Activated naive CD4-positive, alpha-beta T cell treated with anti-CD3 and anti-CD28 coated beads, Interleukin-2, amount 10 ng/mL, durations not matched to agents 7 days and 5 days (primary cell): ENCODE results near the gene MFAP4.
"Not testable (repeated sequence)": the region's sequence is repeated elsewhere in the genome, so short reads cannot be mapped to it uniquely, and the experiment has no call there.

Experiments used
- CTCF ChIA-PET: fragments of 350-600 bp; sonication (Branson Sonifier 250); formaldehyde crosslinking; loops from one replicate; lab custom pipeline; 2021; ENCODE audit warnings: antibody characterized with exemption; lab: Charles Lee
- DNase-seq: peaks from one replicate; pipeline ENCODE4 v3.0.0-alpha.2; 2020
- H3K27ac Mint-ChIP-seq: one replicate; pipeline ENCODE4 v1.8.0; 2021; ENCODE audit warnings: mild to moderate bottlenecking, moderate library complexity, mixed read lengths
- H3K27me3 Mint-ChIP-seq: one replicate; pipeline ENCODE4 v1.8.0; 2021; ENCODE audit warnings: mild to moderate bottlenecking, mixed read lengths
- H3K36me3 Mint-ChIP-seq: one replicate; pipeline ENCODE4 v1.8.0; 2021; ENCODE audit warnings: mixed read lengths
- H3K4me1 Mint-ChIP-seq: one replicate; pipeline ENCODE4 v1.8.0; 2021; ENCODE audit warnings: mixed read lengths
- H3K4me3 Mint-ChIP-seq: one replicate; pipeline ENCODE4 v1.8.0; 2021; ENCODE audit warnings: mild to moderate bottlenecking, moderate library complexity, mixed read lengths
- H3K9me3 Mint-ChIP-seq: one replicate; pipeline ENCODE4 v1.8.0; 2021; ENCODE audit warnings: mixed read lengths

The MFAP4 gene

GRCh38 chr17:19364699-19365498 is 22.1 kb downstream of the MFAP4 start:
- peaks cover 2% of the 10 kb centered on the region for H3K36me3 Mint-ChIP-seq
- no peak for DNase-seq
- H3K4me3 Mint-ChIP-seq: no peak overlapping the region
- H3K9me3 Mint-ChIP-seq: no peaks in the 10 kb centered on the region
- CTCF ChIA-PET: interaction anchor here (0.6 to 5.9 kb wide), 9 partner anchors 13 to 397 kb away, joined by 3 to 102 read pairs (median 3); partner anchors contain the start of gene MAPK7
- peaks cover 50% of the 10 kb centered on the region for H3K4me1 Mint-ChIP-seq
- no peak overlapping the region for H3K27ac Mint-ChIP-seq
- H3K27me3 Mint-ChIP-seq: peaks cover 50% of the 10 kb centered on the region

- no peaks in the 10 kb centered on the region for H3K36me3 Mint-ChIP-seq
- no peak overlapping the region for H3K27ac Mint-ChIP-seq
- DNase-seq: no peak
- peaks cover 37% of the 10 kb centered on the region for H3K4me1 Mint-ChIP-seq
- H3K4me3 Mint-ChIP-seq: peak overlapping the region; percentile 11
- no peaks in the 10 kb centered on the region for H3K9me3 Mint-ChIP-seq
- CTCF ChIA-PET: interaction anchor here (0.7 to 5.9 kb wide), 19 partner anchors 8 to 403 kb away, joined by 3 to 102 read pairs (median 5); partner anchors contain the start of gene MAPK7
- peaks cover 64% of the 10 kb centered on the region for H3K27me3 Mint-ChIP-seq
Observed at GRCh38 chr17:19363460-19364035, 23.4 kb downstream of the MFAP4 start.

GRCh38 chr17:19363114-19363438 is 23.9 kb downstream of the MFAP4 start:
- Mint-ChIP-seq H3K27me3 (peaks cover 69% of the 10 kb centered on the region), H3K4me3 (peak overlapping the region; percentile 82), H3K4me1 (peaks cover 32% of the 10 kb centered on the region), H3K27ac (no peak overlapping the region), H3K9me3 (no peaks in the 10 kb centered on the region), H3K36me3 (no peaks in the 10 kb centered on the region)
- CTCF ChIA-PET: interaction anchor here (0.7 to 5.9 kb wide), 21 partner anchors 8 to 403 kb away, joined by 3 to 102 read pairs (median 5); partner anchors contain the start of gene MAPK7
- no peak for DNase-seq

- H3K27me3 Mint-ChIP-seq: peaks cover 74% of the 10 kb centered on the region
- CTCF ChIA-PET: interaction anchor here (0.6 to 5.9 kb wide), 24 partner anchors 8 to 929 kb away, joined by 3 to 102 read pairs (median 4); partner anchors contain the start of gene MAPK7
- H3K9me3 Mint-ChIP-seq: no peaks in the 10 kb centered on the region
- peak within 1 kb of the TSS; percentile 78 for H3K27ac Mint-ChIP-seq
- H3K4me1 Mint-ChIP-seq: peaks cover 26% of the 10 kb centered on the region
- peak; percentile 94 for DNase-seq
- peak within 1 kb of the TSS; percentile 82 for H3K4me3 Mint-ChIP-seq
- H3K36me3 Mint-ChIP-seq: no peaks in the 10 kb centered on the region
Observed at GRCh38 chr17:19362277-19363113, 24.5 kb downstream of the MFAP4 start, which contains the start of gene B9D1. Gene B9D1 (minus strand): TSS chr17:19362723. CDS start chr17:19362569, 154 bp downstream.

GRCh38 chr17:19361944-19362276 is 25.1 kb downstream of the MFAP4 start:
- peaks cover 21% of the 10 kb centered on the region for H3K4me1 Mint-ChIP-seq
- H3K36me3 Mint-ChIP-seq: no peaks in the 10 kb centered on the region
- no peaks in the 10 kb centered on the region for H3K9me3 Mint-ChIP-seq
- peak overlapping the region; percentile 65 for H3K4me3 Mint-ChIP-seq
- peaks cover 78% of the 10 kb centered on the region for H3K27me3 Mint-ChIP-seq
- CTCF ChIA-PET: interaction anchor here (0.7 to 5.9 kb wide), 8 partner anchors 11 to 930 kb away, joined by 3 to 102 read pairs (median 7); partner anchors contain the start of gene MAPK7
- DNase-seq: no peak
- H3K27ac Mint-ChIP-seq: no peak overlapping the region

GRCh38 chr17:19361326-19361725 is 25.7 kb downstream of the MFAP4 start:
- DNase-seq: no peak
- Mint-ChIP-seq H3K4me3 (peak overlapping the region; percentile 37), H3K36me3 (no peaks in the 10 kb centered on the region), H3K4me1 (peaks cover 18% of the 10 kb centered on the region), H3K27me3 (peaks cover 75% of the 10 kb centered on the region), H3K9me3 (no peaks in the 10 kb centered on the region), H3K27ac (no peak overlapping the region)
- CTCF ChIA-PET: interaction anchor here (5.9 kb wide), 1 partner anchor 86 kb away, joined by 102 read pairs; no protein-coding TSS in a partner anchor

- H3K36me3 Mint-ChIP-seq: no peaks in the 10 kb centered on the region
- CTCF ChIA-PET: interaction anchor here (5.9 kb wide), 1 partner anchor 87 kb away, joined by 102 read pairs; no protein-coding TSS in a partner anchor
- H3K9me3 Mint-ChIP-seq: no peaks in the 10 kb centered on the region
- H3K27ac Mint-ChIP-seq: no peak overlapping the region
- peaks cover 74% of the 10 kb centered on the region for H3K27me3 Mint-ChIP-seq
- DNase-seq: no peak
- H3K4me3 Mint-ChIP-seq: no peak overlapping the region
- peaks cover 18% of the 10 kb centered on the region for H3K4me1 Mint-ChIP-seq
Observed at GRCh38 chr17:19360772-19361171, 26.2 kb downstream of the MFAP4 start.

GRCh38 chr17:19359856-19360255 is 27.1 kb downstream of the MFAP4 start:
- H3K27ac Mint-ChIP-seq: no peak overlapping the region
- H3K27me3 Mint-ChIP-seq: peaks cover 69% of the 10 kb centered on the region
- no peak for DNase-seq
- no peaks in the 10 kb centered on the region for H3K36me3 Mint-ChIP-seq
- no peaks in the 10 kb centered on the region for H3K9me3 Mint-ChIP-seq
- H3K4me1 Mint-ChIP-seq: peaks cover 18% of the 10 kb centered on the region
- H3K4me3 Mint-ChIP-seq: no peak overlapping the region
- CTCF ChIA-PET: no interaction called here

GRCh38 chr17:19359151-19359550 is 27.8 kb downstream of the MFAP4 start:
- no peak overlapping the region for H3K4me3 Mint-ChIP-seq
- CTCF ChIA-PET: no interaction called here
- H3K27ac Mint-ChIP-seq: no peak overlapping the region
- H3K4me1 Mint-ChIP-seq: peaks cover 18% of the 10 kb centered on the region
- H3K36me3 Mint-ChIP-seq: no peaks in the 10 kb centered on the region
- no peak for DNase-seq
- peaks cover 69% of the 10 kb centered on the region for H3K27me3 Mint-ChIP-seq
- no peaks in the 10 kb centered on the region for H3K9me3 Mint-ChIP-seq

- no peak for DNase-seq
- Mint-ChIP-seq H3K9me3 (no peaks in the 10 kb centered on the region), H3K4me3 (no peak overlapping the region), H3K36me3 (no peaks in the 10 kb centered on the region), H3K27ac (no peak overlapping the region), H3K27me3 (peaks cover 61% of the 10 kb centered on the region), H3K4me1 (peaks cover 11% of the 10 kb centered on the region)
- CTCF ChIA-PET: no interaction called here
Observed at GRCh38 chr17:19357761-19358160, 29.2 kb downstream of the MFAP4 start.

- Mint-ChIP-seq H3K27me3 (peaks cover 57% of the 10 kb centered on the region), H3K27ac (no peak overlapping the region), H3K36me3 (no peaks in the 10 kb centered on the region), H3K9me3 (no peaks in the 10 kb centered on the region), H3K4me1 (peaks cover 8% of the 10 kb centered on the region), H3K4me3 (no peak overlapping the region)
- CTCF ChIA-PET: no interaction called here
- DNase-seq: no peak
Observed at GRCh38 chr17:19357351-19357750, 29.6 kb downstream of the MFAP4 start.

- DNase-seq: no peak
- CTCF ChIA-PET: interaction anchor here (1.1 to 1.7 kb wide), 2 partner anchors 8 to 16 kb away, joined by 5 to 6 read pairs; partner anchors contain the start of gene B9D1
- Mint-ChIP-seq H3K27me3 (peaks cover 53% of the 10 kb centered on the region), H3K36me3 (no peaks in the 10 kb centered on the region), H3K4me3 (no peak overlapping the region), H3K27ac (no peak overlapping the region), H3K9me3 (no peaks in the 10 kb centered on the region), H3K4me1 (no peaks in the 10 kb centered on the region)
Observed at GRCh38 chr17:19354748-19355147, 32.2 kb downstream of the MFAP4 start.

- H3K4me3 Mint-ChIP-seq: not testable (repeated sequence)
- CTCF ChIA-PET: interaction anchor here (0.9 to 1.7 kb wide), 3 partner anchors 14 to 98 kb away, joined by 3 to 6 read pairs (median 3); no protein-coding TSS in a partner anchor
Observed at GRCh38 chr17:19353401-19353800, 33.6 kb downstream of the MFAP4 start.

More at GRCh38 chr17:19353401-19353800, 33.6 kb downstream of the MFAP4 start:
- H3K27ac Mint-ChIP-seq, DNase-seq, H3K4me1 Mint-ChIP-seq, H3K36me3 Mint-ChIP-seq, H3K9me3 Mint-ChIP-seq: not testable (repeated sequence)
- H3K27me3 Mint-ChIP-seq: peaks cover 39% of the 10 kb centered on the region
